ENCODE data around the gene KRTAP5-3. TPM values are rescaled to one million over a fixed set of nuclear protein-coding genes. Genes with fewer than 3 reads are reported as not detected.

KRTAP5-3 gene
- total and polyA plus RNA-seq, 9 of the 15 experiments (the other 6 are each of a cell fraction or from before 2014, with no cell fraction given), result not detected

GRCh38 chr11:1573903-1574237, 34.4 kb downstream of the KRTAP5-3 start:
- CTCF ChIA-PET (ENCODE audit: low intra/inter-chr PET ratio), result interaction anchor here (0.6 to 2.3 kb wide), 4 partner anchors 19 to 122 kb away, joined by 3 to 19 read pairs (median 4); no protein-coding TSS in a partner anchor
- intact Hi-C loops (cut with micrococcal nuclease) (loop anchor here (2.0 to 10.0 kb wide), 4 partner anchors 27 to 459 kb away; no protein-coding TSS in a partner anchor), in situ Hi-C loops (cut with MboI) (no loop called here)
- peaks cover 16% of the 10 kb centered on the region; the same call in 1 of the 2 replicates for H4K20me1 ChIP-seq (replicated peaks; ENCODE audit: control insufficient read depth, insufficient read depth, low read length)
- H3K4me1 ChIP-seq (replicated peaks in 1 of 2; ENCODE audit: control insufficient read depth in 2 of 2, insufficient read depth in 2 of 2, low read length in 2 of 2), result peaks cover 0 to 38% of the 10 kb centered on the region in 2 experiments; a peak in 3 of 5 replicates
- FAIRE-seq (no peak), DNase-seq (ENCODE audit: extremely low read depth in 1 of 4, low spot score in 3 of 4) (peak in 1 of 4 experiments; percentile 5), ATAC-seq (no peak; the same call in 1 of the 3 replicates)
- no peak for TF ChIP-seq GABPB1 (CRISPR knock-in tag; IDR thresholded peaks at IDR 0.05)
- TF ChIP-seq TBL1XR1 (IDR thresholded peaks at IDR 0.05; ENCODE audit: low read length in 2 of 2), result no peak
- TF ChIP-seq NFRKB (IDR thresholded peaks at IDR 0.05; ENCODE audit: low read depth), result no peak
- no peak for TF ChIP-seq ZNF133 (CRISPR knock-in tag; IDR thresholded peaks at IDR 0.05)
- no peak for TF ChIP-seq ZNF444 (CRISPR knock-in tag; IDR thresholded peaks at IDR 0.05)
- TF ChIP-seq HNRNPK (IDR thresholded peaks at IDR 0.05; ENCODE audit: low read depth, low read length, poor library complexity, severe bottlenecking), result no peak
- 0 out of 2 replicates have a peak, but pooled peaks have one; percentile 27 for TF ChIP-seq ZFX (CRISPR knock-in tag; IDR thresholded peaks at IDR 0.05)
- 0 out of 2 replicates have a peak, but pooled peaks have one; percentile 32 for TF ChIP-seq ZBTB7A (IDR thresholded peaks at IDR 0.05; ENCODE audit: borderline replicate concordance, control insufficient read depth, low read depth, low read length)
- TF ChIP-seq RBM22 (IDR thresholded peaks at IDR 0.05; ENCODE audit: low read depth, low read length, poor library complexity, severe bottlenecking), result no peak
- no peak for TF ChIP-seq KAT8 (IDR thresholded peaks at IDR 0.05; ENCODE audit: low read depth)
- TF ChIP-seq, protein P1, sequence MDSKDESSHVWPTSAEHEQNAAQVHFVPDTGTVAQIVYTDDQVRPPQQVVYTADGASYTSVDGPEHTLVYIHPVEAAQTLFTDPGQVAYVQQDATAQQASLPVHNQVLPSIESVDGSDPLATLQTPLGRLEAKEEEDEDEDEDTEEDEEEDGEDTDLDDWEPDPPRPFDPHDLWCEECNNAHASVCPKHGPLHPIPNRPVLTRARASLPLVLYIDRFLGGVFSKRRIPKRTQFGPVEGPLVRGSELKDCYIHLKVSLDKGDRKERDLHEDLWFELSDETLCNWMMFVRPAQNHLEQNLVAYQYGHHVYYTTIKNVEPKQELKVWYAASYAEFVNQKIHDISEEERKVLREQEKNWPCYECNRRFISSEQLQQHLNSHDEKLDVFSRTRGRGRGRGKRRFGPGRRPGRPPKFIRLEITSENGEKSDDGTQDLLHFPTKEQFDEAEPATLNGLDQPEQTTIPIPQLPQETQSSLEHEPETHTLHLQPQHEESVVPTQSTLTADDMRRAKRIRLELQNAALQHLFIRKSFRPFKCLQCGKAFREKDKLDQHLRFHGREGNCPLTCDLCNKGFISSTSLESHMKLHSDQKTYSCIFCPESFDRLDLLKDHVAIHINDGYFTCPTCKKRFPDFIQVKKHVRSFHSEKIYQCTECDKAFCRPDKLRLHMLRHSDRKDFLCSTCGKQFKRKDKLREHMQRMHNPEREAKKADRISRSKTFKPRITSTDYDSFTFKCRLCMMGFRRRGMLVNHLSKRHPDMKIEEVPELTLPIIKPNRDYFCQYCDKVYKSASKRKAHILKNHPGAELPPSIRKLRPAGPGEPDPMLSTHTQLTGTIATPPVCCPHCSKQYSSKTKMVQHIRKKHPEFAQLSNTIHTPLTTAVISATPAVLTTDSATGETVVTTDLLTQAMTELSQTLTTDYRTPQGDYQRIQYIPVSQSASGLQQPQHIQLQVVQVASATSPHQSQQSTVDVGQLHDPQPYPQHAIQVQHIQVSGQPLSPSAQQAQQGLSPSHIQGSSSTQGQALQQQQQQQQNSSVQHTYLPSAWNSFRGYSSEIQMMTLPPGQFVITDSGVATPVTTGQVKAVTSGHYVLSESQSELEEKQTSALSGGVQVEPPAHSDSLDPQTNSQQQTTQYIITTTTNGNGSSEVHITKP (IDR thresholded peaks at IDR 0.05; ENCODE audit: partially characterized antibody), result peak; percentile 48
- no peak overlapping the region for H2AFZ ChIP-seq (ENCODE audit: low read depth, low read length)
- no peaks in the 10 kb centered on the region for H3K79me2 ChIP-seq (ENCODE audit: control insufficient read depth, insufficient read depth, low read length)
- H3K36me3 ChIP-seq (ENCODE audit: control insufficient read depth, insufficient read depth, low read length), result no peaks in the 10 kb centered on the region
- BruUV-seq (replicated peaks), result no TSS peak
- H3K9ac ChIP-seq (ENCODE audit: insufficient read depth in 1 of 2, low read depth in 2 of 2, low read length in 2 of 2), result peak overlapping the region in 1 of 2 experiments; percentile 78; a peak in 1 of 4 replicates
- H3K4me2 ChIP-seq (ENCODE audit: insufficient read depth, low read length), result no peak overlapping the region
- POLR2A ChIA-PET, result interaction anchor here (0.9 kb wide), 1 partner anchor 9 kb away, joined by 4 read pairs; no protein-coding TSS in a partner anchor
- H3K4me3 ChIP-seq, result no peak overlapping the region
- peaks cover 7% of the 10 kb centered on the region; the same call in 1 of the 2 replicates for H3K9me3 ChIP-seq (replicated peaks; ENCODE audit: control insufficient read depth, insufficient read depth, low read depth, low read length)
- no peak overlapping the region for H3K27ac ChIP-seq (ENCODE audit: extremely low read depth, low read depth, low read length)
- 10% methylated on average over 6 of the region's 7 CpGs for WGBS (ENCODE audit: insufficient coverage, low coverage, missing lambda C conversion rate)
- no peaks in the 10 kb centered on the region for H3K9me1 ChIP-seq (ENCODE audit: control insufficient read depth, insufficient read depth, low read length)
- peaks cover 0 to 24% of the 10 kb centered on the region in 2 experiments; a peak in 3 of 5 replicates for H3K27me3 ChIP-seq (ENCODE audit: control insufficient read depth in 2 of 2, insufficient read depth in 2 of 2, low read length in 2 of 2)

Measured in K562 (cell line).